Epithelial cell of esophagus (primary cell): ENCODE data around the gene EPB41L1.
A peak's percentile ranks its signal among the peaks of the same experiment; 100 is the strongest.
"Not testable (repeated sequence)": the region's sequence is repeated elsewhere in the genome, so short reads cannot be mapped to it uniquely, and the experiment has no call there.

ENCODE experiments used
- DNase-seq: peaks from one replicate; pipeline ENCODE4 v3.0.0; 2010; ENCODE audit warnings: low read depth
- H3K4me3 ChIP-seq: 2 replicates; pipeline ENCODE4 v1.5.1; 2011; ENCODE audit warnings: mild to moderate bottlenecking, low read length, control low read depth
- TF ChIP-seq, protein P1 (sequence below): IDR thresholded peaks from 2 replicates; pipeline ENCODE4 v1.5.1; 2011; ENCODE audit warnings: low read depth, mild to moderate bottlenecking, low read length, control low read depth, inconsistent platforms; ENCODE audit not compliant: insufficient read depth; ENCODE audit errors: missing control alignments

EPB41L1 gene

DNA sequence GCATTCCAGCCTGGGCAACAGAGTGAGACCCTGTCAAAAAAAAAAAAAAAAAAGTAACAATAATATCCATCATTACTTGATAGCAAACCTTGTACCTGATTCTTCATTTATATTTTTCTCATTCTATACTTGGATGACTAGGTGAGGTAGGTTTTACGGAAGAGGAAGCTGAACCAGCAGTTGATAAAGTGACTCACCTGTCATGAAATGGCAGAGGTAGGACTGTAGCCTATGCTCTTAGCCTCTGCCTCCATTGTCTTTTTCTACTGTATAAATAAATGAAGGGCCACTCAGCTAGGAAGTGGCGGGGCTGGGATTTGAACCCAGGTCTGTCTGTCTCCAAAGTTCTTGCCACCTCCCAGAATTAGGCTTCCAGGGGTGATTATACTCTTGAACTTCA lies 20.7 kb upstream of the EPB41L1 start:
- no peak overlapping the region for H3K4me3 ChIP-seq
- DNase-seq, result peak; percentile 43
- TF ChIP-seq, protein P1, sequence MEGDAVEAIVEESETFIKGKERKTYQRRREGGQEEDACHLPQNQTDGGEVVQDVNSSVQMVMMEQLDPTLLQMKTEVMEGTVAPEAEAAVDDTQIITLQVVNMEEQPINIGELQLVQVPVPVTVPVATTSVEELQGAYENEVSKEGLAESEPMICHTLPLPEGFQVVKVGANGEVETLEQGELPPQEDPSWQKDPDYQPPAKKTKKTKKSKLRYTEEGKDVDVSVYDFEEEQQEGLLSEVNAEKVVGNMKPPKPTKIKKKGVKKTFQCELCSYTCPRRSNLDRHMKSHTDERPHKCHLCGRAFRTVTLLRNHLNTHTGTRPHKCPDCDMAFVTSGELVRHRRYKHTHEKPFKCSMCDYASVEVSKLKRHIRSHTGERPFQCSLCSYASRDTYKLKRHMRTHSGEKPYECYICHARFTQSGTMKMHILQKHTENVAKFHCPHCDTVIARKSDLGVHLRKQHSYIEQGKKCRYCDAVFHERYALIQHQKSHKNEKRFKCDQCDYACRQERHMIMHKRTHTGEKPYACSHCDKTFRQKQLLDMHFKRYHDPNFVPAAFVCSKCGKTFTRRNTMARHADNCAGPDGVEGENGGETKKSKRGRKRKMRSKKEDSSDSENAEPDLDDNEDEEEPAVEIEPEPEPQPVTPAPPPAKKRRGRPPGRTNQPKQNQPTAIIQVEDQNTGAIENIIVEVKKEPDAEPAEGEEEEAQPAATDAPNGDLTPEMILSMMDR, result no peak

DNA sequence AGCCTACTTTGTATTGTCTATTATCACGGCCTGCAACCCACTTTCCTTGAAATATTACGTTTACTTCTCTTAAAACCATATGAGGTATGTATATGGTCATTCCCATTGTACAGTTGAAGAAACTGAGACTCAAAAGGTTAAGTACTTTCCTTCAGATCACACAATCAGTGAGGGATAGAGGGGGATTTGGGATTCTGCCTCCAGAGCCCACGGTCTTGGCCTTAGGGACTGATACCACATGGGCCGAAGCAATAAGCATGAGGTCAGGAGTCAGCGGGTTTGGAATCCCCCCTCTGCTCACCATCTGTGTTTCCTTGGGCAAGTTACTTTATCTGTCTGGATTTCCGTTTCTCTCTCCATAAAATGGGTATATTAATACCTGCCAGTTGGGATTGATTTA lies 19.4 kb upstream of the EPB41L1 start:
- TF ChIP-seq, protein P1, result no peak
- H3K4me3 ChIP-seq, result no peak overlapping the region
- DNase-seq, result no peak

DNA sequence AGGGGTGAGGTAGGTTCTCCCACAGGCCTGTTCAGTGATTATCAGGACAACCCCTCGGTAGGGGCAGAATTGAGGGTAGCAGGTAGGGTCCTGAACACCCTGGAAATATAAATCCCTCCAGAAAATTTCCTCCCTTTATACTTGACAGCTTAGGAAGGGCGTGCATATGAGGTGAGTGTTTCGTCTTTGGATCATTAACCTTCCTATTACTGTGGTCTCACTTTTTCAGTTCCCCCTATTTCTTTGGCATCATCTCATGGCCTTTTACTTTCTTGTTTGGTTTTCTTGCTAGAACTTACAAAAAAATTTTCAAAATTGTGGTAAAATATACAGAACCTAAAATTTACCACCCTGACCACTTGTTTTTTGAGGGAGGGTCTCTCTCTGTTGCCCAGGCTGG lies 18.7 kb upstream of the EPB41L1 start:
- TF ChIP-seq, protein P1, result no peak
- H3K4me3 ChIP-seq, result no peak overlapping the region
- DNase-seq, result no peak

DNA sequence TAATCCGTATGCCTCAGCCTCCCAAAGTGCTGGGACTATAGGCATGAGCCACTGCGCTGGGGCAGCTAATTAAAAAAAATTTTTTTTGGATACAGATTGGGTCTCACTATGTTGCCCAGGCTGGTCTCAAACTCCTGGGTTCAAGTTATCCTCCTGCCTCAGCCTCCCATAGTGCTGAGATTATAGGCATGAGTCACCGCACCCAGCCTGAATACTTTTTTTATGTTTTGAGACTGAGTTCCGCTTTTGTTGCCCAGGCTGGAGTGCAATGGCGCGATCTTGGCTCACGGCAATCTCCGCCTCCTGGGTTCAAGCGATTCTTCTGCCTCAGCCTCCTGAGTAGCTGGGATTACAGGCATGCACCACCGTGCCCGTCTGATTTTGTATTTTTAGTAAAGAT lies 17.2 kb upstream of the EPB41L1 start:
- DNase-seq, H3K4me3 ChIP-seq: not testable (repeated sequence)

DNA sequence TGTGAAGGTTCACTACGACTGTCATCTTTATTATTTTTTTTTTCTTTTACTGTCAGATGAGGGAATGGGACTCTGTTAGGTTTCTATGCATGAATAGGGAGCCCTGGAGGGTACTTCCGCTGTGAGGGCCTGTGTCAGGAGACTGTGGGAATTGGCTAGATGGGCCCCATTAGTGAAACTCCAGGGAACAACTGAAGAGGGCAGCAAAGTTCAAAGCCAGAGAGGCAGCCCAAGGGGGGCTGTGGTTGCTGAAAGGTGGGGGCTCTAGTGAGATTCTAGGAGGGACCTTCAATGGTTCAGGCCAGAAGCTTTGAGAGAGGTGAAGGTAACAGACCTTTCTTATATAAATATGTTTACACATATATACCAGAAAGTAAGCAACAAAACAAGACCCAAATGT lies 13.2 kb upstream of the EPB41L1 start:
- no peak for DNase-seq
- TF ChIP-seq, protein P1, result no peak
- no peak overlapping the region for H3K4me3 ChIP-seq

DNA sequence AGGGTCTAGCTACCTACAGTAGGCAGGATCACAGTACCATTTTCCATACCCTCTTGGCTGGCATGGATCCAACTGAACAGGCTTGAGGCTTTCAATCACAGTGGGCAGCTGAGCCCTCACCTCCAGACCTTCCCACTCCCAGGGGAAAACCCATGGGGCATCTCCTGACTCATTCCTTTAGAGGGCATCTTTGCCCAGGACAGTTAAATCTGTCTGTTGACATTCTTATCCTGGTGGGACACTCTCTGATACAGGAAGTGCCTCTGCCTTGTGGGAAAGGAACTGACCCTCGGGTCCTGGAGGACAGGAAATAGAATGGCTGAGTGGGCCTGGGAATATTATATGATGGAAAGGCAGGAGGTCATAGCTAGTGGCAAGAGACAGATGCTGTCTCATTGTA lies 10.2 kb upstream of the EPB41L1 start:
- H3K4me3 ChIP-seq, result no peak overlapping the region
- TF ChIP-seq, protein P1, result no peak
- no peak for DNase-seq

DNA sequence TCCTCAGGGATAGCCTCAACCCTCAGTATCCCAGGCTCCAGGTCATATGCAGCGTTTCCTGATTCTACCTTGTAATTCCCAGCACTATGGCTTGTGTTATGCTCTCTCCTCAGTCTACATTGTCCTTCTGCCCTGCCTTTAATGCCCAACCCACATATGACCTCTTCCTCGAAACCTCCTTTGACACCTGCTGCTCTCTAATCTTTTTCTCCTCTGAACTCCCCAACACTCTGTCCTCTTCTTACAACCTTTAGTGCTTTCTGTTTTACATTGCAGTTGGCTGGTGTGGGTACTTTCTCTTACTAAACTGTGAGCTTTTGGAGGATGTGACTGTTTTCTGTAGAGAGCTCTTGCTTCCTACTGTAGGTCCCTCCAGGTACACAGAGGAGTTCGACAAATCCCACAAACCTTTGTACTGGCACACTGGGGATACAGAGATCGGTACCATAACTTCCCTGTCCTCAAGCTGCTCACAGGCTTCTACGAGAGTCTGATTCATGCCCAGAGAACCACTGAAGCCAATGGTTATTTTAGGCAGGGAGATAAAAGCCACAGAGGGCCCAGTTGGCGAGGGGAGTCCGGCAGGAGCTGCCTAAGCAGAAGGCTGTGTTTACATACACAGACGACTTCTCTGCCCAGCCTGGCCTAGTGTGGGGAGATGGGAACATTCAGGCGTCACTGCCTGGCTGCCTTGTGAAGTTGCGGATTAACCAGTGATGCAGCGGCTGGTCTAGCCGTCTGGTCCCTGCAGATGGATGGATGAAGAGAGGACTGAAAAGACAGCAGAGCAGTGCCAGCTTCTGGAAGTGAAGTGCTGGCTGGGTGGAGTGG lies 8.4 kb upstream of the EPB41L1 start:
- TF ChIP-seq, protein P1, result no peak
- no peak overlapping the region for H3K4me3 ChIP-seq
- no peak for DNase-seq
